Lower lobe of right lung (tissue), 2 donors: ENCODE measurements around the gene RAMP1. TPM values are rescaled to one million over a fixed set of nuclear protein-coding genes. Genes with fewer than 3 reads are reported as not detected.
A peak's percentile ranks its signal among the peaks of the same experiment; 100 is the strongest.

Experiments
- ATAC-seq, 2 donors: fragments of 200-7000 bp; cut with Tn5 transposase; one replicate each; pipeline ENCODE4 v1.9.1; 2020 to 2022; ENCODE audit warnings: mild to moderate bottlenecking in 2 of 2, moderate library complexity in 2 of 2
- DNase-seq: peaks from one replicate; pipeline ENCODE4 v3.0.0-alpha.2; 2020
- H3K27ac ChIP-seq: fragments of 200-600 bp; one replicate; pipeline ENCODE4 v1.8.0; 2022
- H3K27me3 ChIP-seq: fragments of 200-600 bp; one replicate; pipeline ENCODE4 v1.8.0; 2022; ENCODE audit warnings: low read depth
- H3K36me3 ChIP-seq: fragments of 200-600 bp; one replicate; pipeline ENCODE4 v1.8.0; 2022; ENCODE audit warnings: mild to moderate bottlenecking
- H3K4me1 ChIP-seq: fragments of 200-600 bp; one replicate; pipeline ENCODE4 v1.8.0; 2022
- H3K4me3 ChIP-seq: fragments of 200-600 bp; one replicate; pipeline ENCODE4 v1.8.0; 2022; ENCODE audit warnings: mild to moderate bottlenecking
- H3K9me3 ChIP-seq: fragments of 200-600 bp; one replicate; pipeline ENCODE4 v1.8.0; 2022
- CTCF ChIP-seq: fragments of 200-600 bp; IDR thresholded peaks from one replicate; pipeline ENCODE4 v1.8.0; 2022; ENCODE audit warnings: antibody characterized with exemption, mild to moderate bottlenecking
- intact Hi-C: fragments of 100-400 bp; cut with DNase I; formaldehyde crosslinking; loops from one replicate; pipeline ENCODE4 v1.11.0; 2022
- long read RNA-seq: library from polyadenylated mRNA; unstranded; transcript quantifications from one replicate; pipeline ENCODE4 v2.0.0, GENCODE V29; 2021
- total RNA-seq: library from RNA; stranded (reverse); fragmentation: NEBNext Ultra II Directional; extraction: Animal tissue kit (Norgen Biotek cat#: 25700); gene quantifications from one replicate; pipeline ENCODE4 v1.2.1, GENCODE V29; 2021
- donor health status: DM: no; HTN: yes; CAD: no; lungs with severe emphysema.

Gene RAMP1
- 5.1 TPM for total RNA-seq
- long read RNA-seq, transcript RAMP1-201 (3 exons, 910 nt) = major isoform, 7 of 8 reads
- long read RNA-seq, partial matches to known transcripts = 0 of 8 reads
- long read RNA-seq, other reads (novel, unspliced or antisense) = 0 of 8 reads

DNA sequence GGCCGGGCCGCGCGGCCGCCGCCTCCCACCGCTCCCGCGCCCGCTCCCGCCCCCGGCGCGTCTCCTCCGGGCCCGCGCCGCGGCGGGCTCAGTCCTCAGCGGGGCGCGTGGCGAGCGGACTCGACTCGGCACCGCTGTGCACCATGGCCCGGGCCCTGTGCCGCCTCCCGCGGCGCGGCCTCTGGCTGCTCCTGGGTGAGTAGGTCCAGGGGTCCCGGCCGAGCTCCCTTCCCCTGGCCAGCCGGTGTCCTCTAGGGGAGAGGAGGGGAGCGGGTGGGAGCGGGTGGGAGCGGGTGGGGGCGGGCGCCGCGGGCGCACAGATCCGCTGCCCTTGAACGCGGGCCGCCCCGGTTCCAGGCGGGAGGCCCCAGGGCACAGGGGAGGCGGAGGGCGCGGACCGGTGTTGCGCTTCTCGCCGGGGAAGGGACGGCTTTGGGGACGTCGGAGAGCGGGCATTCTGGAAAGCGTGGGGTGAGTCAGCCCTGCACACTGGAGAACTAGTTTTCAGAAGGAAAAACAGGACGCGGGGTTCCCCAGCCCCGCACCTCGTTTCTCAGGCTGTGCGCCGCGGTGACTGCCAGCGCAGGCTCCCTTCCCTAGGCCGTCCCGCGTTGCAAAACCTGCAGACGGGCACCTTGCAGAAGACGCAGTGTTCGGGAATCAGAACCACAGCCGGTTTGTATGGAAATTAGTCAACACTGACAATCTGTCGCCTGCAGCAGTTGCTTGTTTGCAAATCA, at the start of gene RAMP1:
Gene RAMP1 (plus strand): TSS at position 91 of the 740 bp plus-strand sequence. CDS start 53 bp downstream, at position 144.
- H3K4me1 ChIP-seq = peaks cover 17% of the 10 kb centered on the region
- H3K9me3 ChIP-seq = no peaks in the 10 kb centered on the region
- DNase-seq (no peak), ATAC-seq (peak; percentile 41 to 51)
- peak within 1 kb of the TSS; percentile 50 for H3K4me3 ChIP-seq
- TF ChIP-seq CTCF = no peak
- peak within 1 kb of the TSS; percentile 18 for H3K27ac ChIP-seq
- H3K27me3 ChIP-seq = peaks cover 29% of the 10 kb centered on the region
- intact Hi-C loops = no loop called here
- H3K36me3 ChIP-seq = no peaks in the 10 kb centered on the region

- no peak for DNase-seq
- ATAC-seq = no peak
- TF ChIP-seq CTCF = no peak
Measured at GRCh38 chr2:237815637-237816036, 43.8 kb upstream of the RAMP1 start.

GRCh38 chr2:237816531-237816930, 42.9 kb upstream of the RAMP1 start:
- intact Hi-C loops = no loop called here
- no peaks in the 10 kb centered on the region for H3K4me1 ChIP-seq
- no peak for ATAC-seq

More at GRCh38 chr2:237815637-237816036, 43.8 kb upstream of the RAMP1 start:
- H3K9me3 ChIP-seq = no peaks in the 10 kb centered on the region
- H3K27ac ChIP-seq = no peak overlapping the region
- no peaks in the 10 kb centered on the region for H3K27me3 ChIP-seq
- H3K4me3 ChIP-seq = no peak overlapping the region
- intact Hi-C loops = no loop called here
- H3K4me1 ChIP-seq = no peaks in the 10 kb centered on the region
- H3K36me3 ChIP-seq = no peaks in the 10 kb centered on the region

DNA sequence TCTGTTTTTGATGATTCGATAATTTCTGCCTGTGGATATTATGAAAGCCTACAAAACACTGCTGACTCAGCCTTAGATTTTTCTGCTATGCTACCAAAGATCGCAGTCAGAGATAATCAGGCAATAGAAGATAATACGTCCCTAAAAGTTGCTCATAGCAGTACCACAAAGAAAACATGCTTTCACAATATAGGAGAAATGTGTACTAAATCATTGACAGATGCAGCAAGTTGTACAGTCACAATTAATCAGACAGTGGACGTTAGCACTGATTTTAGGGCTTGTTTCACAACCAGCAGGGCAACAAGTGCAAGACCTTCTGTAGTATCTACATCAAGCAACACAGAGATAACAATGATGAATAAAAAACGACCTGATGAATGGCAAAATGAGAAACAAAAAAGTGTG, 41.4 kb upstream of the RAMP1 start:
- Histone ChIP-seq H3K27ac (no peak overlapping the region), H3K4me1 (no peaks in the 10 kb centered on the region), H3K4me3 (no peak overlapping the region), H3K27me3 (no peaks in the 10 kb centered on the region), H3K36me3 (no peaks in the 10 kb centered on the region), H3K9me3 (no peaks in the 10 kb centered on the region)
- no peak for TF ChIP-seq CTCF
- DNase-seq (no peak), ATAC-seq (no peak)
- intact Hi-C loops = no loop called here

More at GRCh38 chr2:237816531-237816930, 42.9 kb upstream of the RAMP1 start:
- no peak for DNase-seq
- Histone ChIP-seq H3K27ac (no peak overlapping the region), H3K27me3 (no peaks in the 10 kb centered on the region), H3K36me3 (no peaks in the 10 kb centered on the region), H3K4me3 (no peak overlapping the region), H3K9me3 (no peaks in the 10 kb centered on the region)
- TF ChIP-seq CTCF = no peak

DNA sequence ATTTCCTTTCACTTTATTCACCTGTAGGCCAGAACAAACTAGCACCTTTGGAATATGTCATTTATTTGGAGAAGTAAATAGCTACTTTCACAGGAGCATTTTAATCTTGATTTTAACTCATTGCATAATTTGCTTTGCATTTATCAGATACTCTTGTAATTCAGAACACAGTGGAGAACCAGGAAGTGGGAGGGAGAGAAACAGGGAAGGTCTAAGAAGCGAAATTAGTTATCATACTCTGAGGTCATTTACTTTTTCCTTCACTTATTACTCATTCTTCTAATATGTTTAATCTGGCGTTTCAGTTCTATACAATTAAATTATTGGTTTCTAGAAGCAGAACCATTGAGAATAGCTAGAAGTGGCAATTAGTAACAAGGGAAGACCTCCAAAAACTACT, 40.2 kb upstream of the RAMP1 start:
- no peak for TF ChIP-seq CTCF
- no peak overlapping the region for H3K4me3 ChIP-seq
- no peak for DNase-seq
- H3K36me3 ChIP-seq = no peaks in the 10 kb centered on the region
- no peaks in the 10 kb centered on the region for H3K4me1 ChIP-seq
- no peaks in the 10 kb centered on the region for H3K9me3 ChIP-seq
- ATAC-seq = no peak
- no peak overlapping the region for H3K27ac ChIP-seq
- no peaks in the 10 kb centered on the region for H3K27me3 ChIP-seq
- intact Hi-C loops = no loop called here
